Measurements from ENCODE around the gene MBD1. TPM values are rescaled to one million over a fixed set of nuclear protein-coding genes. Genes with fewer than 3 reads are reported as not detected.

MBD1 gene
- total and polyA plus RNA-seq, 4 donors = 13.9 to 45.8 (median 26.8) TPM

DNA sequence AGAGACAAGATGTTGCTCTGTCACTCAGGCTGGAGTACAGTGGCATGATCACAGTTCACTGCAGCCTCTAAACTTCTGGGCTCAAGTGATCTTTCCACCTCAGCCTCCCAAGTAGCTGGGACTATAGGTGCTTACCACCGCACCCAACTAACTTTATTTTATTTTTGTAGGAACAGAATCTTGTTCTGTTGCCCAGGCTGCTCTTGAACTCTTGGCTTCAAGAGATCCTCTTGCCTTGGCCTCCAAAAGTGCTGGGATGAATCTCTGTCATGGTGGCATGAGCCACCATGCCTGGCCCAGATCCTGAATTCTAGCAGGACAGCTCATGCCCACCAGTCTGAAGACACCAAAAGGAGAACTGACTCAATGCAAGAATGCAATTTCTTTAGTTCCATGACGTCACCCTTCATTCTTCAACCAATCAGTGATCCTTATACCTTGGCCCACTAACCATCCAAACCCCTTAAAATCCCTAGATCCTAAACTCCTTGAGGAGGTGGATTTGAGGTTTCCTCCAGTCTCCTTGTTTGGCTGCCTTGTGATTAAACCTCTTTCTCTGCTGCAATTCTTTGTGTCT lies 31.8 kb upstream of the MBD1 start:
- no peak for TF ChIP-seq RAD21 (IDR thresholded peaks at IDR 0.05)
- no peak for TF ChIP-seq FOXA1 (IDR thresholded peaks at IDR 0.05)
- TF ChIP-seq GABPA (IDR thresholded peaks at IDR 0.05 in 1 of 2, conservative IDR thresholded peaks at IDR 0.05 in 1 of 2) = no peak
- TF ChIP-seq JUND (IDR thresholded peaks at IDR 0.05) = no peak
- no peak for TF ChIP-seq NR2F2 (IDR thresholded peaks at IDR 0.05)
- no peak for TF ChIP-seq HNF4G (IDR thresholded peaks at IDR 0.05)
- no peak for TF ChIP-seq YY1 (IDR thresholded peaks at IDR 0.05)
- TF ChIP-seq, protein P1, sequence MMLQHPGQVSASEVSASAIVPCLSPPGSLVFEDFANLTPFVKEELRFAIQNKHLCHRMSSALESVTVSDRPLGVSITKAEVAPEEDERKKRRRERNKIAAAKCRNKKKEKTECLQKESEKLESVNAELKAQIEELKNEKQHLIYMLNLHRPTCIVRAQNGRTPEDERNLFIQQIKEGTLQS (IDR thresholded peaks at IDR 0.05) = no peak
- TF ChIP-seq, protein P2, sequence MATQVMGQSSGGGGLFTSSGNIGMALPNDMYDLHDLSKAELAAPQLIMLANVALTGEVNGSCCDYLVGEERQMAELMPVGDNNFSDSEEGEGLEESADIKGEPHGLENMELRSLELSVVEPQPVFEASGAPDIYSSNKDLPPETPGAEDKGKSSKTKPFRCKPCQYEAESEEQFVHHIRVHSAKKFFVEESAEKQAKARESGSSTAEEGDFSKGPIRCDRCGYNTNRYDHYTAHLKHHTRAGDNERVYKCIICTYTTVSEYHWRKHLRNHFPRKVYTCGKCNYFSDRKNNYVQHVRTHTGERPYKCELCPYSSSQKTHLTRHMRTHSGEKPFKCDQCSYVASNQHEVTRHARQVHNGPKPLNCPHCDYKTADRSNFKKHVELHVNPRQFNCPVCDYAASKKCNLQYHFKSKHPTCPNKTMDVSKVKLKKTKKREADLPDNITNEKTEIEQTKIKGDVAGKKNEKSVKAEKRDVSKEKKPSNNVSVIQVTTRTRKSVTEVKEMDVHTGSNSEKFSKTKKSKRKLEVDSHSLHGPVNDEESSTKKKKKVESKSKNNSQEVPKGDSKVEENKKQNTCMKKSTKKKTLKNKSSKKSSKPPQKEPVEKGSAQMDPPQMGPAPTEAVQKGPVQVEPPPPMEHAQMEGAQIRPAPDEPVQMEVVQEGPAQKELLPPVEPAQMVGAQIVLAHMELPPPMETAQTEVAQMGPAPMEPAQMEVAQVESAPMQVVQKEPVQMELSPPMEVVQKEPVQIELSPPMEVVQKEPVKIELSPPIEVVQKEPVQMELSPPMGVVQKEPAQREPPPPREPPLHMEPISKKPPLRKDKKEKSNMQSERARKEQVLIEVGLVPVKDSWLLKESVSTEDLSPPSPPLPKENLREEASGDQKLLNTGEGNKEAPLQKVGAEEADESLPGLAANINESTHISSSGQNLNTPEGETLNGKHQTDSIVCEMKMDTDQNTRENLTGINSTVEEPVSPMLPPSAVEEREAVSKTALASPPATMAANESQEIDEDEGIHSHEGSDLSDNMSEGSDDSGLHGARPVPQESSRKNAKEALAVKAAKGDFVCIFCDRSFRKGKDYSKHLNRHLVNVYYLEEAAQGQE (IDR thresholded peaks at IDR 0.05) = no peak
- no peak for TF ChIP-seq TAF1 (conservative IDR thresholded peaks at IDR 0.05)
- 89% methylated on average over 2 of the region's 2 CpGs for WGBS
- H3K4me1 ChIP-seq (ENCODE audit: control insufficient read depth in 4 of 4, insufficient read depth in 4 of 4, low read length in 3 of 4) = peaks cover 2 to 18% (median 6%) of the 10 kb centered on the region in 4 donors
- H3K9ac ChIP-seq (ENCODE audit: low read depth in 1 of 2, low read length in 2 of 2) = no peak overlapping the region
- no peak overlapping the region for H3K4me3 ChIP-seq (ENCODE audit: low read depth in 1 of 3, low read length in 3 of 3)
- no peaks in the 10 kb centered on the region for H3K36me3 ChIP-seq (ENCODE audit: control insufficient read depth in 4 of 4, insufficient read depth in 3 of 4, low read depth in 1 of 4, low read length in 3 of 4)
- no peak for DNase-seq (ENCODE audit: low spot score)
- no peak overlapping the region for H3K27ac ChIP-seq (ENCODE audit: low read depth in 1 of 2, low read length in 2 of 2)
- no peaks in the 10 kb centered on the region for H3K9me3 ChIP-seq (ENCODE audit: control insufficient read depth in 4 of 4, low read length in 3 of 4)
- no peaks in the 10 kb centered on the region for H3K27me3 ChIP-seq (ENCODE audit: control insufficient read depth in 4 of 4, insufficient read depth in 4 of 4, low read length in 3 of 4)

DNA sequence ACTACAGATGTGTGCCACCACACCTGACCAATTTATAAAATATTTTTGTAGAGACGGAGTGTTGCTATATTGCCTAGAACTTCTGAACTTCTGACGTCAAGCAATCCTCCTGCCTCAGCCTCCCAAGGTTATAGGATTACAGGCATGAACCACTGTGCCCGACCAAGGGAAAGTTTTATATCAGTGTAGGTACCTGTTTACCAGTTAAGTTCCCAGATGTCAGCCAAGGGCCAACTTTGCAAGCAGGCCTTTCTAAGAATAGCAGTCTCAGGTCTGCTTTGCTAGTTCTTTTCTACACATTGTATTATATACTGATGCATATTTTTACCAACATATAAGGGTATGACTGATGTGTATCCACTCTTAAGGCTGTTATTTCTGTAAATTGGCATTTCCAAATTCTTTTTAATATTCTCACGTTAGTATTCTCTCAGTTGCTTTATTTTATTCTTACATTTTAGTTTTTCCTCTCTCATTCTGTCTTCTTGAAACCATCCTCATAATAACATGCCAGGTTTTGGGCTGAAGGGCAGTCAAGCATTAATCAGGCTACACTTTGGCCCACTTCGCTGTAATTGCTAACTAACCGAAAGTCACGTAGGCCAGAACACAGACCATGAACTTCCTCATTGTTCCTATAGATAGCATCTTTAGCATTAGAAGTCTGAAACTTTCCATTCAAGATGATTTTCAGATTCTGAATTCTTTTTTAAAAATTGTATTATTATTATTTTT lies 31.1 kb upstream of the MBD1 start:
- Histone ChIP-seq H3K9me3 (ENCODE audit: control insufficient read depth in 4 of 4, low read length in 3 of 4) (no peaks in the 10 kb centered on the region), H3K36me3 (ENCODE audit: control insufficient read depth in 4 of 4, insufficient read depth in 3 of 4, low read depth in 1 of 4, low read length in 3 of 4) (no peaks in the 10 kb centered on the region), H3K27ac (ENCODE audit: low read depth in 1 of 2, low read length in 2 of 2) (no peak overlapping the region), H3K4me3 (ENCODE audit: low read depth in 1 of 3, low read length in 3 of 3) (no peak overlapping the region), H3K4me1 (ENCODE audit: control insufficient read depth in 4 of 4, insufficient read depth in 4 of 4, low read length in 3 of 4) (peaks cover 2 to 25% (median 9%) of the 10 kb centered on the region in 4 donors), H3K27me3 (ENCODE audit: control insufficient read depth in 4 of 4, insufficient read depth in 4 of 4, low read length in 3 of 4) (no peaks in the 10 kb centered on the region), H3K9ac (ENCODE audit: low read depth in 1 of 2, low read length in 2 of 2) (no peak overlapping the region)
- 93% methylated on average over 7 of the region's 7 CpGs for WGBS
- no peak for DNase-seq (ENCODE audit: low spot score)
- no peak for TF ChIP-seq EGR1 (IDR thresholded peaks at IDR 0.05; ENCODE audit: low read depth in 2 of 2)
- TF ChIP-seq HNF4G (IDR thresholded peaks at IDR 0.05) = no peak
- TF ChIP-seq, protein P3, sequence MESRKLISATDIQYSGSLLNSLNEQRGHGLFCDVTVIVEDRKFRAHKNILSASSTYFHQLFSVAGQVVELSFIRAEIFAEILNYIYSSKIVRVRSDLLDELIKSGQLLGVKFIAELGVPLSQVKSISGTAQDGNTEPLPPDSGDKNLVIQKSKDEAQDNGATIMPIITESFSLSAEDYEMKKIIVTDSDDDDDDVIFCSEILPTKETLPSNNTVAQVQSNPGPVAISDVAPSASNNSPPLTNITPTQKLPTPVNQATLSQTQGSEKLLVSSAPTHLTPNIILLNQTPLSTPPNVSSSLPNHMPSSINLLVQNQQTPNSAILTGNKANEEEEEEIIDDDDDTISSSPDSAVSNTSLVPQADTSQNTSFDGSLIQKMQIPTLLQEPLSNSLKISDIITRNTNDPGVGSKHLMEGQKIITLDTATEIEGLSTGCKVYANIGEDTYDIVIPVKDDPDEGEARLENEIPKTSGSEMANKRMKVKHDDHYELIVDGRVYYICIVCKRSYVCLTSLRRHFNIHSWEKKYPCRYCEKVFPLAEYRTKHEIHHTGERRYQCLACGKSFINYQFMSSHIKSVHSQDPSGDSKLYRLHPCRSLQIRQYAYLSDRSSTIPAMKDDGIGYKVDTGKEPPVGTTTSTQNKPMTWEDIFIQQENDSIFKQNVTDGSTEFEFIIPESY (IDR thresholded peaks at IDR 0.05) = no peak
- no peak for TF ChIP-seq RXRA (IDR thresholded peaks at IDR 0.05)
- no peak for TF ChIP-seq TAF1 (conservative IDR thresholded peaks at IDR 0.05)
- no peak for TF ChIP-seq HNF4A (conservative IDR thresholded peaks at IDR 0.05)
- TF ChIP-seq, protein P4, sequence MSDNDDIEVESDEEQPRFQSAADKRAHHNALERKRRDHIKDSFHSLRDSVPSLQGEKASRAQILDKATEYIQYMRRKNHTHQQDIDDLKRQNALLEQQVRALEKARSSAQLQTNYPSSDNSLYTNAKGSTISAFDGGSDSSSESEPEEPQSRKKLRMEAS (IDR thresholded peaks at IDR 0.05) = no peak
- TF ChIP-seq NR2F2 (IDR thresholded peaks at IDR 0.05) = no peak
- TF ChIP-seq, protein P1 (IDR thresholded peaks at IDR 0.05) = no peak
- TF ChIP-seq JUND (IDR thresholded peaks at IDR 0.05) = no peak
- TF ChIP-seq, protein P5, sequence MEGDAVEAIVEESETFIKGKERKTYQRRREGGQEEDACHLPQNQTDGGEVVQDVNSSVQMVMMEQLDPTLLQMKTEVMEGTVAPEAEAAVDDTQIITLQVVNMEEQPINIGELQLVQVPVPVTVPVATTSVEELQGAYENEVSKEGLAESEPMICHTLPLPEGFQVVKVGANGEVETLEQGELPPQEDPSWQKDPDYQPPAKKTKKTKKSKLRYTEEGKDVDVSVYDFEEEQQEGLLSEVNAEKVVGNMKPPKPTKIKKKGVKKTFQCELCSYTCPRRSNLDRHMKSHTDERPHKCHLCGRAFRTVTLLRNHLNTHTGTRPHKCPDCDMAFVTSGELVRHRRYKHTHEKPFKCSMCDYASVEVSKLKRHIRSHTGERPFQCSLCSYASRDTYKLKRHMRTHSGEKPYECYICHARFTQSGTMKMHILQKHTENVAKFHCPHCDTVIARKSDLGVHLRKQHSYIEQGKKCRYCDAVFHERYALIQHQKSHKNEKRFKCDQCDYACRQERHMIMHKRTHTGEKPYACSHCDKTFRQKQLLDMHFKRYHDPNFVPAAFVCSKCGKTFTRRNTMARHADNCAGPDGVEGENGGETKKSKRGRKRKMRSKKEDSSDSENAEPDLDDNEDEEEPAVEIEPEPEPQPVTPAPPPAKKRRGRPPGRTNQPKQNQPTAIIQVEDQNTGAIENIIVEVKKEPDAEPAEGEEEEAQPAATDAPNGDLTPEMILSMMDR (IDR thresholded peaks at IDR 0.05; ENCODE audit: low read depth, low read length, missing input control) = no peak
- no peak for TF ChIP-seq RAD21 (IDR thresholded peaks at IDR 0.05)

Measured in liver (tissue), 9 donors.